SJSA1 (cell line): ENCODE results near the gene INTS11. TPM values are rescaled to one million over a fixed set of nuclear protein-coding genes. Genes with fewer than 3 reads are reported as not detected.
"Not testable (repeated sequence)": the region's sequence is repeated elsewhere in the genome, so short reads cannot be mapped to it uniquely, and the experiment has no call there.

Experiments
- DNase-seq, 2 experiments: peaks; one replicate each; pipeline ENCODE4 v3.0.0-alpha.2; 2015 to 2020; ENCODE audit warnings: low spot score in 2 of 2, low read depth in 1 of 2
- H3K27ac ChIP-seq: fragments of 250-450 bp; sonication (Bioruptor Pico); 2 replicates; pipeline ENCODE4 v1.5.1; 2020; ENCODE audit warnings: mild to moderate bottlenecking, moderate library complexity
- H3K27me3 ChIP-seq: fragments of 250-450 bp; sonication (Bioruptor Pico); replicated peaks from 2 replicates; pipeline ENCODE4 v1.5.1; 2020; ENCODE audit warnings: mild to moderate bottlenecking, moderate library complexity
- H3K36me3 ChIP-seq: fragments of 250-450 bp; sonication (Bioruptor Pico); 2 replicates; pipeline ENCODE4 v1.5.1; 2020; ENCODE audit warnings: mild to moderate bottlenecking
- H3K4me1 ChIP-seq: fragments of 250-450 bp; sonication (Bioruptor Pico); replicated peaks from 2 replicates; pipeline ENCODE4 v1.6.1; 2021; ENCODE audit warnings: mild to moderate bottlenecking
- H3K4me3 ChIP-seq: fragments of 250-450 bp; sonication (Bioruptor Pico); 2 replicates; pipeline ENCODE4 v1.5.1; 2020; ENCODE audit warnings: mild to moderate bottlenecking
- H3K9me3 ChIP-seq: fragments of 250-450 bp; sonication (Bioruptor Pico); replicated peaks from 2 replicates; pipeline ENCODE4 v1.5.1; 2020; ENCODE audit warnings: mild to moderate bottlenecking
- total RNA-seq: library from RNA; depleted of rRNA; stranded (reverse); fragments of >200 nt; shearing (Covaris generic); gene quantifications from 2 replicates; pipeline ENCODE4 v1.2.3, GENCODE V29; 2014; rRNA removed

INTS11 gene
- total RNA-seq, result 66.7 and 81.0 TPM in 2 replicates

GRCh38 chr1:1324524-1325287 is at the start of gene INTS11, which contains the start of gene CPTP:
INTS11 (minus strand) TSS chr1:1324660; CDS start chr1:1324608, 52 bp downstream.
CPTP (plus strand) TSS chr1:1324802; CDS start chr1:1326911, 2,109 bp downstream.
- no peaks in the 10 kb centered on the region; the same call in 1 of the 2 replicates for H3K9me3 ChIP-seq
- peak; percentile 77 to 96 for DNase-seq
- peak within 1 kb of the TSS; percentile 75 for H3K27ac ChIP-seq
- H3K4me1 ChIP-seq, result peaks cover 28% of the 10 kb centered on the region
- no peaks in the 10 kb centered on the region for H3K27me3 ChIP-seq
- H3K36me3 ChIP-seq, result peaks cover 73% of the 10 kb centered on the region
- peak within 1 kb of the TSS; percentile 100 for H3K4me3 ChIP-seq

- H3K36me3 ChIP-seq, result peaks cover 54% of the 10 kb centered on the region
- no peaks in the 10 kb centered on the region for H3K9me3 ChIP-seq
- H3K27me3 ChIP-seq, result no peaks in the 10 kb centered on the region
- peak overlapping the region; percentile 88 for H3K4me3 ChIP-seq
- H3K4me1 ChIP-seq, result peaks cover 36% of the 10 kb centered on the region
- DNase-seq, result no peak
- H3K27ac ChIP-seq, result peak overlapping the region; percentile 86
These were observed 49.5 kb upstream of the INTS11 start for GRCh38 chr1:1373815-1374588.

- Histone ChIP-seq H3K4me3 (peak overlapping the region; percentile 88; the same call in 1 of the 2 replicates), H3K27me3 (no peaks in the 10 kb centered on the region), H3K27ac (no peak overlapping the region), H3K4me1 (peaks cover 36% of the 10 kb centered on the region), H3K9me3 (no peaks in the 10 kb centered on the region), H3K36me3 (peaks cover 54% of the 10 kb centered on the region)
- DNase-seq, result no peak
These were observed 48.8 kb upstream of the INTS11 start for GRCh38 chr1:1373051-1373814.

- Histone ChIP-seq H3K9me3 (peaks cover 4% of the 10 kb centered on the region; the same call in 1 of the 2 replicates), H3K36me3 (peaks cover 54% of the 10 kb centered on the region), H3K27ac (no peak overlapping the region), H3K4me3 (peak overlapping the region; percentile 12; the same call in 1 of the 2 replicates), H3K4me1 (peaks cover 36% of the 10 kb centered on the region), H3K27me3 (no peaks in the 10 kb centered on the region)
- DNase-seq, result peak; percentile 73 to 79
These were observed 47.6 kb upstream of the INTS11 start for GRCh38 chr1:1371746-1372711.

GRCh38 chr1:1371364-1371745 is 46.9 kb upstream of the INTS11 start:
- H3K4me3 ChIP-seq, result no peak overlapping the region
- peaks cover 7% of the 10 kb centered on the region for H3K9me3 ChIP-seq
- H3K4me1 ChIP-seq, result peaks cover 36% of the 10 kb centered on the region
- no peak for DNase-seq
- no peaks in the 10 kb centered on the region for H3K27me3 ChIP-seq
- no peak overlapping the region for H3K27ac ChIP-seq
- peaks cover 52% of the 10 kb centered on the region for H3K36me3 ChIP-seq

GRCh38 chr1:1370771-1371300 is 46.4 kb upstream of the INTS11 start:
- no peak for DNase-seq
- Histone ChIP-seq H3K27ac (no peak overlapping the region), H3K4me3 (no peak overlapping the region), H3K27me3 (no peaks in the 10 kb centered on the region), H3K36me3 (peaks cover 47% of the 10 kb centered on the region), H3K9me3 (peaks cover 12% of the 10 kb centered on the region), H3K4me1 (peaks cover 32% of the 10 kb centered on the region)

- not testable (repeated sequence) for H3K27ac ChIP-seq, H3K4me3 ChIP-seq, H3K27me3 ChIP-seq, DNase-seq
- Histone ChIP-seq H3K9me3 (peaks cover 12% of the 10 kb centered on the region), H3K4me1 (peaks cover 29% of the 10 kb centered on the region), H3K36me3 (peaks cover 45% of the 10 kb centered on the region)
These were observed 45.6 kb upstream of the INTS11 start for GRCh38 chr1:1370094-1370493.

- peaks cover 11% of the 10 kb centered on the region for H3K4me1 ChIP-seq
- no peak overlapping the region for H3K4me3 ChIP-seq
- H3K36me3 ChIP-seq, result peaks cover 18% of the 10 kb centered on the region
- no peaks in the 10 kb centered on the region for H3K27me3 ChIP-seq
- DNase-seq, result no peak
- H3K9me3 ChIP-seq, result peaks cover 12% of the 10 kb centered on the region
- no peak overlapping the region for H3K27ac ChIP-seq
These were observed 42.9 kb upstream of the INTS11 start for GRCh38 chr1:1367315-1367714.

GRCh38 chr1:1366699-1367066 is 42.2 kb upstream of the INTS11 start:
- Histone ChIP-seq H3K27me3 (no peaks in the 10 kb centered on the region), H3K4me3 (no peak overlapping the region), H3K36me3 (peaks cover 11% of the 10 kb centered on the region), H3K9me3 (peaks cover 12% of the 10 kb centered on the region), H3K4me1 (peaks cover 11% of the 10 kb centered on the region), H3K27ac (no peak overlapping the region)
- no peak for DNase-seq

- Histone ChIP-seq H3K4me3 (no peak overlapping the region), H3K9me3 (peaks cover 12% of the 10 kb centered on the region), H3K4me1 (peaks cover 13% of the 10 kb centered on the region), H3K27me3 (no peaks in the 10 kb centered on the region), H3K27ac (no peak overlapping the region), H3K36me3 (peaks cover 5% of the 10 kb centered on the region; the same call in 1 of the 2 replicates)
- no peak for DNase-seq
These were observed 41.6 kb upstream of the INTS11 start for GRCh38 chr1:1365875-1366698.

- Histone ChIP-seq H3K27ac (no peak overlapping the region), H3K4me1 (peaks cover 31% of the 10 kb centered on the region), H3K9me3 (peaks cover 12% of the 10 kb centered on the region), H3K36me3 (no peaks in the 10 kb centered on the region), H3K4me3 (no peak overlapping the region), H3K27me3 (no peaks in the 10 kb centered on the region)
- DNase-seq, result no peak
These were observed 39.8 kb upstream of the INTS11 start for GRCh38 chr1:1364266-1364665.

- no peak overlapping the region for H3K4me3 ChIP-seq
- H3K27ac ChIP-seq, result peak overlapping the region; percentile 90
- peaks cover 49% of the 10 kb centered on the region for H3K4me1 ChIP-seq
- peaks cover 1% of the 10 kb centered on the region for H3K36me3 ChIP-seq
- H3K27me3 ChIP-seq, result no peaks in the 10 kb centered on the region
- H3K9me3 ChIP-seq, result peaks cover 8% of the 10 kb centered on the region
- DNase-seq, result peak; percentile 61 to 77
These were observed 37.5 kb upstream of the INTS11 start for GRCh38 chr1:1361982-1362423.
